Tibial artery (tissue), 4 donors: ENCODE data around the gene BRME1.

Experiments
- DNase-seq, 2 donors: peaks; one replicate each; pipeline ENCODE4 v3.0.0-alpha.2; 2019
- H3K27ac ChIP-seq, 2 donors: fragments of 200-600 bp; sonication (generic) in 1 of 2; 1 replicate in 1 of 2; 2 replicates in 1 of 2; pipeline ENCODE4 v1.5.1; 2018 to 2019; ENCODE audit warnings: mild to moderate bottlenecking in 1 of 2
- H3K27me3 ChIP-seq, 2 donors: fragments of 200-600 bp; sonication (generic) in 1 of 2; one replicate each; pipeline versions ENCODE4 v1.5.1 to v1.6.0; 2016 to 2019
- H3K36me3 ChIP-seq, 3 donors: fragments of 200-600 bp; sonication (generic) in 2 of 3; one replicate each; pipeline ENCODE4 v1.5.1; 2016 to 2019; ENCODE audit warnings: mild to moderate bottlenecking in 2 of 3
- H3K4me1 ChIP-seq, 4 donors: fragments of 200-600 bp; sonication (generic) in 2 of 4; 1 replicate in 3 of 4; 2 replicates in 1 of 4; pipeline ENCODE4 v1.5.1; 2016 to 2019
- H3K4me3 ChIP-seq, 2 donors: fragments of 200-600 bp; sonication (generic) in 1 of 2; 1 replicate in 1 of 2; 2 replicates in 1 of 2; pipeline ENCODE4 v1.5.1; 2018 to 2019; ENCODE audit warnings: mild to moderate bottlenecking in 2 of 2
- H3K9me3 ChIP-seq, 3 donors: fragments of 200-600 bp; sonication (generic) in 1 of 3; one replicate each; pipeline ENCODE4 v1.5.1; 2016 to 2019
- intact Hi-C: fragments of 100-400 bp; cut with DNase I; formaldehyde crosslinking; loops from one replicate; pipeline ENCODE4 v1.15.0; 2023; ENCODE audit warnings: low total_unique reads
- TF ChIP-seq, protein P1 (sequence below), 2 experiments: fragments of 200-600 bp in 1 of 2; fragments of 450-650 bp in 1 of 2; IDR thresholded peaks; one replicate each; pipeline ENCODE4 v1.5.1; 2017 to 2019; ENCODE audit warnings: antibody characterized with exemption in 2 of 2, mild to moderate bottlenecking in 1 of 2, moderate library complexity in 1 of 2

The BRME1 gene

DNA sequence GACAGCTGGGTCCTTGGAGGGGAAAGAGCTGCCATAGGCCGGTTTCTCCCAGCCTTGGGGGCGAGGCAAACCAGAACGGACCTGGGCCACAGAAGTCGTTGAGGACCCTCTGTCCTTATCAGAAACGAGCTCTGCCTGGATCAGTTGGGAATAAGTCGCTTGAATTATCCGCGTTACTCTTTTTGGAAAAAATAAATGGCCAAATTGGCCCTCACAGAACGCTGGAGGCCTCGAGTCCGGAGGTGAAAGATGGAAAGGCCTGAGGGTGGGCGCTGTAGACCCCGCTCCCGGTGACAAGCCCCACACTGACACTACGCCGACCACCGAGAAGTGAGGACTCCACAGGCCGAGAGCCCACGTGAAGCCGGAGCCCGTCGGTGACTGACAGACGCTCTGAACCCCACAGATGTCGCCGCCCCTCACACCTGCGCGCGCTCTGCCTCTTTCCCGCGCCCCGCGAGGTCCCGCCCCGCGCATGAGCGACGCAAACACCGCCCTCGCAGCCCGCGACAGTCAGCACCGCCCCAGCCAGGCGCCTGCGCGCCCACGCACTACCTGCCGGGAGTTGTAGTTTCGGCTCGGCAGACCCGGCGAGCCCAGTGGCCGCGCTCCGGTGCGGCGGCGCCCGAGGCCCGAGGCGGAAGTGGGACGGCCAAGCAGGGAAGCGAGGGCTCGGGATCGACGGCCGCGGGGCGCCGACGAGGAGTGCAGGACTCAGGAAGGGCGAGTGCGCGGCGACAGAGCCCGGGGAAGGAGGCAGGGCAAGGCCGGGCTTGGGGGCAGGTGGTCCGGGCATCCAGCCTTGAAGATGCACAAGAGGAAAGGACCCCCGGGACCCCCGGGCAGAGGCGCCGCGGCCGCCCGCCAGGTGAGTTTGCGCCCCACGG is at the start of gene BRME1, which contains the start of gene CC2D1A:
Gene BRME1, minus strand, starts transcription at position 484 of the 887 bp plus-strand sequence. CDS start 1,225 bp downstream, outside the sequence.
Gene CC2D1A, plus strand, starts transcription at position 568 of the 887 bp plus-strand sequence. Its CDS starts 241 bp downstream, at position 809.
- TF ChIP-seq, protein P1, sequence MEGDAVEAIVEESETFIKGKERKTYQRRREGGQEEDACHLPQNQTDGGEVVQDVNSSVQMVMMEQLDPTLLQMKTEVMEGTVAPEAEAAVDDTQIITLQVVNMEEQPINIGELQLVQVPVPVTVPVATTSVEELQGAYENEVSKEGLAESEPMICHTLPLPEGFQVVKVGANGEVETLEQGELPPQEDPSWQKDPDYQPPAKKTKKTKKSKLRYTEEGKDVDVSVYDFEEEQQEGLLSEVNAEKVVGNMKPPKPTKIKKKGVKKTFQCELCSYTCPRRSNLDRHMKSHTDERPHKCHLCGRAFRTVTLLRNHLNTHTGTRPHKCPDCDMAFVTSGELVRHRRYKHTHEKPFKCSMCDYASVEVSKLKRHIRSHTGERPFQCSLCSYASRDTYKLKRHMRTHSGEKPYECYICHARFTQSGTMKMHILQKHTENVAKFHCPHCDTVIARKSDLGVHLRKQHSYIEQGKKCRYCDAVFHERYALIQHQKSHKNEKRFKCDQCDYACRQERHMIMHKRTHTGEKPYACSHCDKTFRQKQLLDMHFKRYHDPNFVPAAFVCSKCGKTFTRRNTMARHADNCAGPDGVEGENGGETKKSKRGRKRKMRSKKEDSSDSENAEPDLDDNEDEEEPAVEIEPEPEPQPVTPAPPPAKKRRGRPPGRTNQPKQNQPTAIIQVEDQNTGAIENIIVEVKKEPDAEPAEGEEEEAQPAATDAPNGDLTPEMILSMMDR (IDR thresholded peaks at IDR 0.05) = peak in 1 of 2 experiments; percentile 17
- peak within 1 kb of the TSS; percentile 87 to 96 for H3K4me3 ChIP-seq
- H3K4me1 ChIP-seq = peaks cover 0 to 18% (median 16%) of the 10 kb centered on the region in 4 donors
- intact Hi-C loops = no loop called here
- H3K36me3 ChIP-seq = peaks cover 0 to 15% (median 14%) of the 10 kb centered on the region in 3 donors
- peak; percentile 90 to 94 for DNase-seq
- peak within 1 kb of the TSS; percentile 79 for H3K27ac ChIP-seq
- no peaks in the 10 kb centered on the region for H3K9me3 ChIP-seq
- no peaks in the 10 kb centered on the region for H3K27me3 ChIP-seq

DNA sequence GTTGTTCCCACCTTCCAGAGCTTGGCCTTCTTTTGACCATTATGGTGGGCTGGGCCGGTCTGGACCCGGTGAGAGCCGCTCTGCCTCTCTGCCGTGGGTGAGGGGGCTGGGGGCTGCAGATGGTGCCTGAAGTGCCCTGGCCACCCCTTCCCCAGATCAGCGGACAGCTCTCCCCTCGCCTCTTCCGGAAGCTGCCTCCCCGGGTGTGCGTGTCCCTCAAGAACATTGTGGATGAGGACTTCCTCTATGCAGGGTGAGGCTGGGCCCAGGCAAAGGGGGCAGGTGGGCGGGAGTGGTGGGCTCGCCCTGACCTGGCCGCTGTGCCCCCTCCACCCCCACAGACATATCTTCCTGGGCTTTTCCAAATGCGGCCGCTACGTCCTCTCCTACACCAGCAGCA is 48.3 kb upstream of the BRME1 start:
- intact Hi-C loops = no loop called here
- peaks cover 0 to 16% (median 12%) of the 10 kb centered on the region in 4 donors for H3K4me1 ChIP-seq
- no peak overlapping the region for H3K4me3 ChIP-seq
- DNase-seq = no peak
- no peaks in the 10 kb centered on the region for H3K27me3 ChIP-seq
- H3K9me3 ChIP-seq = no peaks in the 10 kb centered on the region
- TF ChIP-seq, protein P1 (IDR thresholded peaks at IDR 0.05) = no peak
- H3K36me3 ChIP-seq = peaks cover 24 to 53% (median 33%) of the 10 kb centered on the region in 3 donors
- H3K27ac ChIP-seq = no peak overlapping the region

DNA sequence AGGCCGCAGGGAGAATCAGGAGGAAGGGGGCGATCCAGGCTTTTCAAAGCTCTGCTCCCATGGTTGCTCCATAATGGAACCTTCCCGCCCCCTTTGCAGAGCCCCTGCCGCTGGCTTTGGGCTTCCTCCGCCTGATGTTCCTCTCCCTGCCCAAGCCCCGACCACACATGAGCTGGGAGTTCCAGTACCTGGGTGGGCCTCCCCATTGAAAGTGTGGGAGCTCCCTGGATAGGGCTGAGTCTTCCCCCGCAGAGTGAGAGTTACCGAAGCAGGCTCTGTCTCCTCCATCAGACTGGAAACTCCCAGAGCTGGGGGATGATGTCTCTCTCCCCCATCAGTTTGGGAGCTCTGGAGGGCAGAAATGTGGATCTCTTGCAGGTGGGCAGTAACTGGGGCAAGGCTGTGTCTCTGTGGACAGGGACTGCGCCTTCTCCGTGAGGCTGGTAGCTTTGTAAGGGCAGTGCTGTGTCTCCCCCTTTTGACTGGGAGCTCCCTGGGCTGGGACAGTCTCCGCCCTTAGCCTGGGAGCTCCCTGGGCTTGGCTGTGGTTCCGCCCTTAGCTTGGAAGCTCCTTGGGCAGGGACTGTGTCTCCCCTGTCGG is 47.1 kb upstream of the BRME1 start:
- TF ChIP-seq, protein P1 (IDR thresholded peaks at IDR 0.05) = no peak
- Histone ChIP-seq H3K36me3 (peaks cover 21 to 41% (median 22%) of the 10 kb centered on the region in 3 donors), H3K27me3 (no peaks in the 10 kb centered on the region), H3K9me3 (no peaks in the 10 kb centered on the region), H3K4me3 (peak overlapping the region; percentile 86 to 96), H3K4me1 (peaks cover 0 to 16% (median 12%) of the 10 kb centered on the region in 4 donors), H3K27ac (peak overlapping the region; percentile 81 to 87)
- intact Hi-C loops = no loop called here
- no peak for DNase-seq

- TF ChIP-seq, protein P1 (IDR thresholded peaks at IDR 0.05) = no peak
- Histone ChIP-seq H3K4me3 (peak within 1 kb of the TSS; percentile 86 to 96), H3K4me1 (peaks cover 0 to 16% (median 12%) of the 10 kb centered on the region in 4 donors), H3K9me3 (no peaks in the 10 kb centered on the region), H3K36me3 (peaks cover 18 to 34% (median 18%) of the 10 kb centered on the region in 3 donors), H3K27ac (peak within 1 kb of the TSS; percentile 81 to 87), H3K27me3 (no peaks in the 10 kb centered on the region)
- intact Hi-C loops = no loop called here
- DNase-seq = peak; percentile 99 to 100
These were observed 46.4 kb upstream of the BRME1 start, which contains the start of gene DCAF15 for GRCh38 chr19:13952154-13952930. Gene DCAF15 (plus strand): TSS chr19:13952509. CDS start chr19:13952513, 4 bp downstream.

- Histone ChIP-seq H3K36me3 (peaks cover 15 to 28% (median 18%) of the 10 kb centered on the region in 3 donors), H3K4me3 (peak overlapping the region; percentile 86 to 96), H3K9me3 (no peaks in the 10 kb centered on the region), H3K27ac (peak overlapping the region; percentile 27 to 81), H3K27me3 (no peaks in the 10 kb centered on the region), H3K4me1 (peaks cover 0 to 16% (median 12%) of the 10 kb centered on the region in 4 donors)
- TF ChIP-seq, protein P1 (IDR thresholded peaks at IDR 0.05) = no peak
- DNase-seq = no peak
- intact Hi-C loops = no loop called here
These were observed 45.9 kb upstream of the BRME1 start for GRCh38 chr19:13951799-13952153.
